HepG2 (cell line): ENCODE measurements around the gene TMEM167A. TPM values are rescaled to one million over a fixed set of nuclear protein-coding genes. Genes with fewer than 3 reads are reported as not detected.

Experiments
- ARNT ChIP-seq: fragments of 450-650 bp; IDR thresholded peaks from 2 replicates; pipeline ENCODE4 v1.6.1; 2017
- ETV6 ChIP-seq: sonication (generic); formaldehyde crosslinking; conservative IDR thresholded peaks from 2 replicates; pipeline ENCODE4 v1.4.0; 2020; ENCODE audit warnings: missing genetic modification reagents
- FOXP1 ChIP-seq, 2 experiments: fragments of 450-650 bp in 1 of 2; IDR thresholded peaks; 2 replicates each; pipeline ENCODE4 v1.6.1; 2017 to 2018; ENCODE audit warnings: antibody characterized with exemption in 1 of 2
- HDAC6 ChIP-seq: fragments of 200-600 bp; sonication (generic); IDR thresholded peaks from 2 replicates; pipeline ENCODE4 v1.7.0; 2017; ENCODE audit warnings: mild to moderate bottlenecking, antibody characterized with exemption, low read length, low read depth
- JARID2 ChIP-seq: sonication (generic); formaldehyde crosslinking; IDR thresholded peaks from 2 replicates; pipeline ENCODE4 v1.8.1; 2023; ENCODE audit warnings: missing genetic modification reagents, inconsistent platforms; ENCODE audit not compliant: insufficient replicate concordance
- KDM6A ChIP-seq: IDR thresholded peaks from 2 replicates; pipeline ENCODE4 v1.6.1; 2016; ENCODE audit warnings: low read depth
- KLF11 ChIP-seq: IDR thresholded peaks from 2 replicates; pipeline ENCODE4 v1.6.1; 2016; ENCODE audit warnings: missing compliant biosample characterization
- MAFG ChIP-seq: sonication (generic); formaldehyde crosslinking; IDR thresholded peaks from 2 replicates; pipeline ENCODE4 v1.5.1; 2020; ENCODE audit warnings: mild to moderate bottlenecking, missing genetic modification reagents
- MLLT10 ChIP-seq: sonication (generic); formaldehyde crosslinking; IDR thresholded peaks from 2 replicates; pipeline ENCODE4 v1.4.0; 2020; ENCODE audit warnings: missing genetic modification reagents
- NBN ChIP-seq: fragments of 450-650 bp; conservative IDR thresholded peaks from 2 replicates; pipeline ENCODE4 v1.6.1; 2017
- ONECUT2 ChIP-seq: sonication (generic); formaldehyde crosslinking; IDR thresholded peaks from 2 replicates; pipeline ENCODE4 v1.4.0; 2020; ENCODE audit warnings: missing genetic modification reagents
- PITX1 ChIP-seq: sonication (generic); formaldehyde crosslinking; IDR thresholded peaks from 2 replicates; pipeline ENCODE4 v1.5.1; 2020; ENCODE audit warnings: mild to moderate bottlenecking, missing genetic modification reagents
- POLR2G ChIP-seq: fragments of 200-400 bp; formaldehyde crosslinking; IDR thresholded peaks from 2 replicates; pipeline ENCODE4 v1.6.1; 2018; ENCODE audit warnings: mild to moderate bottlenecking, low read depth, low read length, moderate library complexity
- SOX13 ChIP-seq, 3 experiments: fragments of 450-650 bp in 1 of 3; sonication (generic) in 1 of 3; formaldehyde crosslinking in 1 of 3; IDR thresholded peaks in 2 of 3; conservative IDR thresholded peaks in 1 of 3; 2 replicates each; pipeline versions ENCODE4 v1.5.0 to v1.6.1; 2016 to 2020; ENCODE audit warnings: antibody characterized with exemption in 1 of 3, mild to moderate bottlenecking in 1 of 3, missing compliant biosample characterization in 1 of 3, missing genetic modification reagents in 1 of 3, moderate library complexity in 1 of 3
- SOX5 ChIP-seq: IDR thresholded peaks from 2 replicates; pipeline ENCODE4 v1.6.1; 2016; ENCODE audit warnings: borderline replicate concordance
- SUZ12 ChIP-seq: fragments of 150-350 bp; IDR thresholded peaks from 2 replicates; pipeline ENCODE4 v1.6.1; 2014; ENCODE audit warnings: low read depth, low read length
- TCF7L2 ChIP-seq: IDR thresholded peaks from 2 replicates; pipeline ENCODE4 v1.6.1; 2011; ENCODE audit warnings: mild to moderate bottlenecking, low read depth, low read length, moderate library complexity
- TOE1 ChIP-seq: sonication (generic); formaldehyde crosslinking; IDR thresholded peaks from 2 replicates; pipeline ENCODE4 v1.4.0; 2020; ENCODE audit warnings: mild to moderate bottlenecking, missing genetic modification reagents
- ZNF101 ChIP-seq: sonication (generic); formaldehyde crosslinking; IDR thresholded peaks from 2 replicates; pipeline ENCODE4 v1.4.0; 2020; ENCODE audit warnings: mild to moderate bottlenecking, low read depth, missing genetic modification reagents, borderline replicate concordance
- ZNF75D ChIP-seq: sonication (generic); formaldehyde crosslinking; IDR thresholded peaks from 2 replicates; pipeline ENCODE4 v1.8.1; 2023; ENCODE audit warnings: missing genetic modification reagents, mild to moderate bottlenecking, borderline replicate concordance
- ZNF780A ChIP-seq: sonication (generic); formaldehyde crosslinking; IDR thresholded peaks from 2 replicates; pipeline ENCODE4 v1.8.0; 2022; ENCODE audit warnings: mild to moderate bottlenecking, missing genetic modification reagents, moderate library complexity
- ZSCAN29 ChIP-seq: sonication (generic); formaldehyde crosslinking; conservative IDR thresholded peaks from 2 replicates; pipeline ENCODE4 v1.4.0; 2020; ENCODE audit warnings: mild to moderate bottlenecking, missing genetic modification reagents
- polyA plus RNA-seq, 8 experiments: library from polyadenylated mRNA; depleted of rRNA in 3 of 8; stranded (reverse) in 7 of 8; unstranded in 1 of 8; fragments of >200 nt; fragmentation: Illumina TruSeq in 4 of 8; extraction: Trizol in 4 of 8; gene quantifications; 2 replicates each; pipeline versions ENCODE4 v1.2.1 to v1.2.3, GENCODE V29; 2011 to 2016; ENCODE audit warnings: low read depth in 4 of 8, missing spikeins in 1 of 8, mixed read lengths in 1 of 8; ENCODE audit not compliant: insufficient read depth in 1 of 8
- total RNA-seq, 5 experiments: library from RNA; depleted of rRNA; stranded (reverse); fragments of >200 nt; fragmentation: Illumina TruSeq; extraction: Trizol; gene quantifications; 2 replicates each; pipeline ENCODE4 v1.2.3, GENCODE V29; 2016; ENCODE audit warnings: low read depth in 1 of 5
- TF ChIP-seq, protein P1 (sequence below): sonication (generic); formaldehyde crosslinking; IDR thresholded peaks from 2 replicates; pipeline ENCODE4 v1.9.0; 2021; ENCODE audit warnings: missing genetic modification reagents, borderline replicate concordance
- TF ChIP-seq, protein P2 (sequence below): IDR thresholded peaks from 2 replicates; pipeline ENCODE4 v1.6.1; 2016; ENCODE audit warnings: low read depth, control low read depth
- TF ChIP-seq, protein P3 (sequence below): sonication (generic); formaldehyde crosslinking; IDR thresholded peaks from 2 replicates; pipeline ENCODE4 v1.5.1; 2020; ENCODE audit warnings: mild to moderate bottlenecking, missing genetic modification reagents

TMEM167A gene
- total and polyA plus RNA-seq, 2 of the 13 experiments (the other 11 are each of a cell fraction or from before 2014, with no cell fraction given), result 47.0 to 78.7 TPM

DNA sequence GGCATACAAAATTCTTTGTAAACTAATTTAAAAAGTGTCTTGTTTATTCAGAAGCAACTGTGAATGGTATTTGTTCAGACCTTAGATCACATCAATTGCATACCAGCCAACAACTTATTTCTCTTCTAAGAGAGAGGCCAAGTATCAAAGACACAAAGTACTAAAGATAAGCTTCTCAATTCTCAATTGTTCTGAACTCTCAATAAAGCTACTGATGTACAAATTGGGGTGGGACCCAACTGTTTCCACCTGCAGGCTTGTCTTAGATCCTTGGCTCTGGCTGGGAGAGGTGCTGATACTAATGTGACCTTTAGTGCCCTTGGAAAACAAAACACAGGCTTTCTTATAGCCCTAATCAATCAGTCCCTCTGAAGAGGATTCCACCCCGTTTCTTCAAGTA lies 22.3 kb upstream of the TMEM167A start (continued):
- TF ChIP-seq ZNF75D (CRISPR knock-in tag) (no peak), ZSCAN29 (CRISPR knock-in tag) (no peak), SOX13 (IDR thresholded peaks at IDR 0.05) (peak; percentile 37; the same call in 1 of the 2 replicates), SOX13 (CRISPR knock-in tag; conservative IDR thresholded peaks at IDR 0.05 in 1 of 2, IDR thresholded peaks at IDR 0.05 in 1 of 2) (peak in 1 of 2 experiments; percentile 76; a peak in 2 of 4 replicates), KLF11 (no peak), ARNT (no peak), FOXP1 (IDR thresholded peaks at IDR 0.05) (no peak), FOXP1 (CRISPR knock-in tag; IDR thresholded peaks at IDR 0.05) (peak; percentile 33; the same call in 1 of the 2 replicates), ONECUT2 (no peak), PITX1 (no peak), MLLT10 (CRISPR knock-in tag) (no peak), ZNF780A (CRISPR knock-in tag) (no peak), TOE1 (CRISPR knock-in tag) (no peak), MAFG (no peak), JARID2 (CRISPR knock-in tag) (no peak), ETV6 (CRISPR knock-in tag) (no peak), HDAC6 (no peak), SOX5 (CRISPR knock-in tag) (0 out of 2 replicates have a peak, but pooled peaks have one; percentile 17), SUZ12 (no peak), POLR2G (no peak), TCF7L2 (peak; percentile 63), KDM6A (CRISPR knock-in tag) (no peak), NBN (no peak), ZNF101 (no peak)
- TF ChIP-seq, protein P1, sequence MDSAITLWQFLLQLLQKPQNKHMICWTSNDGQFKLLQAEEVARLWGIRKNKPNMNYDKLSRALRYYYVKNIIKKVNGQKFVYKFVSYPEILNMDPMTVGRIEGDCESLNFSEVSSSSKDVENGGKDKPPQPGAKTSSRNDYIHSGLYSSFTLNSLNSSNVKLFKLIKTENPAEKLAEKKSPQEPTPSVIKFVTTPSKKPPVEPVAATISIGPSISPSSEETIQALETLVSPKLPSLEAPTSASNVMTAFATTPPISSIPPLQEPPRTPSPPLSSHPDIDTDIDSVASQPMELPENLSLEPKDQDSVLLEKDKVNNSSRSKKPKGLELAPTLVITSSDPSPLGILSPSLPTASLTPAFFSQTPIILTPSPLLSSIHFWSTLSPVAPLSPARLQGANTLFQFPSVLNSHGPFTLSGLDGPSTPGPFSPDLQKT (CRISPR knock-in tag), result no peak
- TF ChIP-seq, protein P2, sequence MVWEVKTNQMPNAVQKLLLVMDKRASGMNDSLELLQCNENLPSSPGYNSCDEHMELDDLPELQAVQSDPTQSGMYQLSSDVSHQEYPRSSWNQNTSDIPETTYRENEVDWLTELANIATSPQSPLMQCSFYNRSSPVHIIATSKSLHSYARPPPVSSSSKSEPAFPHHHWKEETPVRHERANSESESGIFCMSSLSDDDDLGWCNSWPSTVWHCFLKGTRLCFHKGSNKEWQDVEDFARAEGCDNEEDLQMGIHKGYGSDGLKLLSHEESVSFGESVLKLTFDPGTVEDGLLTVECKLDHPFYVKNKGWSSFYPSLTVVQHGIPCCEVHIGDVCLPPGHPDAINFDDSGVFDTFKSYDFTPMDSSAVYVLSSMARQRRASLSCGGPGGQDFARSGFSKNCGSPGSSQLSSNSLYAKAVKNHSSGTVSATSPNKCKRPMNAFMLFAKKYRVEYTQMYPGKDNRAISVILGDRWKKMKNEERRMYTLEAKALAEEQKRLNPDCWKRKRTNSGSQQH (CRISPR knock-in tag), result no peak
- TF ChIP-seq, protein P3, sequence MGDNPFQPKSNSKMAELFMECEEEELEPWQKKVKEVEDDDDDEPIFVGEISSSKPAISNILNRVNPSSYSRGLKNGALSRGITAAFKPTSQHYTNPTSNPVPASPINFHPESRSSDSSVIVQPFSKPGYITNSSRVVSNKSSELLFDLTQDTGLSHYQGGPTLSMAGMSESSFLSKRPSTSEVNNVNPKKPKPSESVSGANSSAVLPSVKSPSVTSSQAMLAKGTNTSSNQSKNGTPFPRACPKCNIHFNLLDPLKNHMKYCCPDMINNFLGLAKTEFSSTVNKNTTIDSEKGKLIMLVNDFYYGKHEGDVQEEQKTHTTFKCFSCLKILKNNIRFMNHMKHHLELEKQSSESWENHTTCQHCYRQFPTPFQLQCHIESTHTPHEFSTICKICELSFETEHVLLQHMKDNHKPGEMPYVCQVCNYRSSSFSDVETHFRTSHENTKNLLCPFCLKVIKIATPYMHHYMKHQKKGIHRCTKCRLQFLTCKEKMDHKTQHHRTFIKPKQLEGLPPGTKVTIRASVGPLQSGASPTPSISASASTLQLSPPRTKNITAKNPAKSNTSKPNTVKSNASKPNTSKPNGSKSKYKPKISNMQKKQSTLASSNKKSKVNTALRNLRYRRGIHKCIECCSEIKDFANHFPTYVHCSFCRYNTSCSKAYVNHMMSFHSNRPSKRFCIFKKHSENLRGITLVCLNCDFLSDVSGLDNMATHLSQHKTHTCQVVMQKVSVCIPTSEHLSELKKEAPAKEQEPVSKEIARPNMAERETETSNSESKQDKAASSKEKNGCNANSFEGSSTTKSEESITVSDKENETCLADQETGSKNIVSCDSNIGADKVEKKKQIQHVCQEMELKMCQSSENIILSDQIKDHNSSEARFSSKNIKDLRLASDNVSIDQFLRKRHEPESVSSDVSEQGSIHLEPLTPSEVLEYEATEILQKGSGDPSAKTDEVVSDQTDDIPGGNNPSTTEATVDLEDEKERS (CRISPR knock-in tag), result no peak
